A549 (cell line): Measurements from ENCODE around the gene SLC9A6. TPM values are rescaled to one million over a fixed set of nuclear protein-coding genes. Genes with fewer than 3 reads are reported as not detected.

ENCODE experiments used
- ATAC-seq, 2 experiments: fragments of 200-7000 bp in 1 of 2; fragments of >200 bp in 1 of 2; cut with Nextera tagmentation in 1 of 2; cut with Tn5 transposase in 1 of 2; 3 replicates each; pipeline versions ENCODE4 v1.8.0 to v1.9.1; 2018 to 2020; ENCODE audit warnings: mild to moderate bottlenecking in 1 of 2, moderate library complexity in 1 of 2
- CTCF ChIA-PET: fragments of 300-600 bp; sonication (Branson Sonifier 250); formaldehyde crosslinking; extraction: SDS; loops from one replicate; lab custom pipeline; 2021; ENCODE audit warnings: antibody characterized with exemption, inconsistent platforms; lab: Yijun Ruan, JAX
- POLR2A ChIA-PET: fragments of 350-600 bp; formaldehyde crosslinking; extraction: SDS; loops from one replicate; lab custom pipeline; 2021; ENCODE audit warnings: antibody characterized with exemption, inconsistent platforms; lab: Yijun Ruan, JAX
- DNase-seq, 2 experiments: peaks; one replicate each; pipeline versions ENCODE4 v3.0.0 to v3.0.0-alpha.2; 2011 to 2016; ENCODE audit warnings: low read depth in 1 of 2, low spot score in 1 of 2
- FAIRE-seq: peaks from 2 replicates; lab custom pipeline; 2011; peaks lifted over from hg19 to GRCh38; lab: Jason Lieb, UNC
- H3K27ac ChIP-seq, 2 experiments: fragments of >200 bp; sonication (Bioruptor Twin); formaldehyde crosslinking; 3 replicates each; pipeline ENCODE4 v1.5.1; 2016 to 2017
- H3K4me1 ChIP-seq: fragments of >200 bp; sonication (Bioruptor Twin); formaldehyde crosslinking; 3 replicates; pipeline ENCODE4 v1.6.1; 2016
- H3K4me2 ChIP-seq: fragments of >200 bp; sonication (Bioruptor Twin); formaldehyde crosslinking; 3 replicates; pipeline ENCODE4 v1.6.1; 2016
- H3K4me3 ChIP-seq: fragments of >200 bp; sonication (Bioruptor Twin); formaldehyde crosslinking; 3 replicates; pipeline ENCODE4 v1.5.1; 2016
- H3K9me3 ChIP-seq: fragments of >200 bp; sonication (Bioruptor Twin); formaldehyde crosslinking; 3 replicates; pipeline ENCODE4 v1.6.1; 2016
- BHLHE40 ChIP-seq: IDR thresholded peaks from 2 replicates; pipeline ENCODE4 v1.6.1; 2012; ENCODE audit warnings: low read depth, low read length, inconsistent platforms
- CBX2 ChIP-seq: fragments of 200-600 bp; sonication (generic); IDR thresholded peaks from 2 replicates; pipeline ENCODE4 v1.6.1; 2016; ENCODE audit warnings: low read depth, mild to moderate bottlenecking, borderline replicate concordance
- CBX8 ChIP-seq: fragments of 200-600 bp; sonication (generic); IDR thresholded peaks from 2 replicates; pipeline ENCODE4 v1.6.1; 2016
- CEBPB ChIP-seq, 2 experiments: fragments of >200 bp in 1 of 2; sonication (Bioruptor Twin) in 1 of 2; formaldehyde crosslinking in 1 of 2; IDR thresholded peaks; 2 replicates each; pipeline ENCODE4 v1.6.1; 2012 to 2016
- CHD4 ChIP-seq: fragments of 200-600 bp; sonication (generic); IDR thresholded peaks from 2 replicates; pipeline ENCODE4 v1.6.1; 2016; ENCODE audit warnings: antibody characterized with exemption, mild to moderate bottlenecking, borderline replicate concordance
- E2F6 ChIP-seq: IDR thresholded peaks from 2 replicates; pipeline ENCODE4 v1.6.1; 2012; ENCODE audit warnings: low read depth, borderline replicate concordance
- EHF ChIP-seq: fragments of 250-450 bp; sonication (Bioruptor Pico); IDR thresholded peaks from 2 replicates; pipeline ENCODE4 v1.5.0; 2020; ENCODE audit warnings: mild to moderate bottlenecking
- EHMT2 ChIP-seq: fragments of 200-600 bp; sonication (generic); IDR thresholded peaks from 2 replicates; pipeline ENCODE4 v1.6.1; 2016; ENCODE audit warnings: antibody characterized with exemption, low read depth, mild to moderate bottlenecking, moderate library complexity
- EP300 ChIP-seq, 2 experiments: fragments of >200 bp; sonication (Bioruptor Twin); formaldehyde crosslinking; IDR thresholded peaks; 2 replicates in 1 of 2; 3 replicates in 1 of 2; pipeline ENCODE4 v1.6.1; 2016 to 2017
- FOSB ChIP-seq: fragments of 250-450 bp; sonication (Bioruptor Pico); IDR thresholded peaks from 2 replicates; pipeline ENCODE4 v1.5.0; 2020; ENCODE audit warnings: mild to moderate bottlenecking, moderate library complexity
- FOSL2 ChIP-seq, 2 experiments: fragments of 450-650 bp in 1 of 2; fragments of >200 bp in 1 of 2; sonication (Bioruptor Twin) in 1 of 2; formaldehyde crosslinking; IDR thresholded peaks; 2 replicates each; pipeline versions ENCODE4 v1.5.0 to v1.6.1; 2016 to 2020; ENCODE audit warnings: mild to moderate bottlenecking in 1 of 2, moderate library complexity in 1 of 2
- FOXS1 ChIP-seq: fragments of 250-450 bp; sonication (Bioruptor Pico); IDR thresholded peaks from 2 replicates; pipeline ENCODE4 v1.5.0; 2020; ENCODE audit warnings: mild to moderate bottlenecking, moderate library complexity
- HDAC2 ChIP-seq: fragments of 200-600 bp; sonication (generic); IDR thresholded peaks from 2 replicates; pipeline ENCODE4 v1.6.1; 2016
- HEYL ChIP-seq: fragments of 250-450 bp; sonication (Bioruptor Pico); IDR thresholded peaks from 2 replicates; pipeline ENCODE4 v1.8.0; 2021; ENCODE audit warnings: mild to moderate bottlenecking, moderate library complexity
- HOXA7 ChIP-seq: fragments of 250-450 bp; sonication (Bioruptor Pico); IDR thresholded peaks from 2 replicates; pipeline ENCODE4 v1.5.0; 2020; ENCODE audit warnings: mild to moderate bottlenecking, moderate library complexity
- HOXB5 ChIP-seq: fragments of 250-450 bp; sonication (Bioruptor Pico); IDR thresholded peaks from 2 replicates; pipeline ENCODE4 v1.5.0; 2020; ENCODE audit warnings: mild to moderate bottlenecking, moderate library complexity
- MAZ ChIP-seq: fragments of 150-350 bp; IDR thresholded peaks from 2 replicates; pipeline ENCODE4 v1.6.1; 2014; ENCODE audit warnings: antibody characterized with exemption, low read depth, low read length, borderline replicate concordance
- NFE2L2 ChIP-seq: fragments of 150-350 bp; conservative IDR thresholded peaks from 2 replicates; pipeline ENCODE4 v1.6.1; 2014; ENCODE audit warnings: low read length
- NR3C1 ChIP-seq: fragments of >200 bp; sonication (Bioruptor Twin); formaldehyde crosslinking; IDR thresholded peaks from 3 replicates; pipeline ENCODE4 v1.6.1; 2017
- PHF8 ChIP-seq: fragments of 200-600 bp; sonication (generic); IDR thresholded peaks from 2 replicates; pipeline ENCODE4 v1.6.1; 2016; ENCODE audit warnings: low read depth, mild to moderate bottlenecking, antibody characterized with exemption, moderate library complexity, borderline replicate concordance
- POLR2A ChIP-seq: IDR thresholded peaks from 2 replicates; pipeline ENCODE4 v1.6.1; 2012; ENCODE audit warnings: mild to moderate bottlenecking, low read length
- RAD21 ChIP-seq, 2 experiments: fragments of >200 bp in 1 of 2; sonication (Bioruptor Twin) in 1 of 2; formaldehyde crosslinking in 1 of 2; IDR thresholded peaks in 1 of 2; conservative IDR thresholded peaks in 1 of 2; 2 replicates in 1 of 2; 3 replicates in 1 of 2; pipeline ENCODE4 v1.6.1; 2012 to 2018; ENCODE audit warnings: inconsistent platforms in 1 of 2
- RCOR1 ChIP-seq: fragments of 150-350 bp; IDR thresholded peaks from 2 replicates; pipeline ENCODE4 v1.6.1; 2014; ENCODE audit warnings: antibody characterized with exemption, low read length, low read depth
- RNF2 ChIP-seq: fragments of 200-600 bp; sonication (generic); IDR thresholded peaks from 2 replicates; pipeline ENCODE4 v1.6.1; 2016; ENCODE audit warnings: low read depth, mild to moderate bottlenecking, antibody characterized with exemption, moderate library complexity, borderline replicate concordance
- SMC3 ChIP-seq: fragments of >200 bp; sonication (Bioruptor Twin); formaldehyde crosslinking; IDR thresholded peaks from 3 replicates; pipeline ENCODE4 v1.6.1; 2018; ENCODE audit warnings: inconsistent platforms
- TP53 ChIP-seq: fragments of 250-450 bp; sonication (Bioruptor Pico); IDR thresholded peaks from 2 replicates; pipeline ENCODE4 v1.5.0; 2021; ENCODE audit warnings: mild to moderate bottlenecking, moderate library complexity
- WGBS: methylation state at CpG from one replicate; pipeline ENCODE4 v1.1.6; 2017; ENCODE audit errors: missing lambda C conversion rate; 5-methylcytosine and 5-hydroxymethylcytosine counted together
- polyA plus RNA-seq, 4 experiments: library from polyadenylated mRNA; depleted of rRNA in 3 of 4; stranded (reverse); fragments of >200 nt; fragmentation: RNase III in 1 of 4; extraction: RNeasy Plus Mini Kit Qiagen cat#74134 plus additional on column Dnase treatment in 1 of 4; gene quantifications; 2 replicates in 3 of 4; 3 replicates in 1 of 4; pipeline ENCODE4 v1.2.3, GENCODE V29; 2011 to 2017
- TF ChIP-seq, protein P1 (sequence below): fragments of >200 bp; sonication (Bioruptor Twin); formaldehyde crosslinking; IDR thresholded peaks from 3 replicates; pipeline ENCODE4 v1.6.1; 2016
- TF ChIP-seq, protein P2 (sequence below): fragments of 250-450 bp; sonication (Bioruptor Pico); IDR thresholded peaks from 2 replicates; pipeline ENCODE4 v1.5.0; 2021; ENCODE audit warnings: mild to moderate bottlenecking, moderate library complexity, borderline replicate concordance

The SLC9A6 gene
- polyA plus RNA-seq, 2 of the 4 experiments (the other 2 are of a cell fraction), result 12.2 to 15.6 TPM

DNA sequence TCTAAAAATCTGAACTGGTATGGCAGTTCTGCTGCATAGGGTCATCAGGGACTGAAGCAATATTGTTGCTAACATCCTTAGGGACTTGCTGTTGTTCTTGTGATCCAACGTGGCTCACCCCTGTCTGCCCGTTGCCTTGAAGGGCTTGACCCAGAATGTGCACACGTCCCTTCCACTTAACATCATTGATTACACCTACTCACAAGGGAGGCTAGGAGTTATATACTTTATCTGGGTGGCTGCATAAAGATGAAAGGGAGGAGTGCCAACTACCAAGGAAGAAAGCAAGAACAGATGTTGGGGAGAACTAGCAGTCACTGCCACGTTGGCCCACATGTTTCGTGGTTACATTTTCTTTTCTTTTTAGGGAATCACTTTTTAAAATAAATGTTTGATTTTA lies 34.0 kb downstream of the SLC9A6 start:
- CTCF ChIA-PET, result interaction anchor here (0.9 kb wide), 1 partner anchor 9 kb away, joined by 5 read pairs; no protein-coding TSS in a partner anchor
- ATAC-seq (no peak), DNase-seq (no peak)
- 82% methylated on average over 5 of the region's 5 CpGs for WGBS
- Histone ChIP-seq H3K9me3 (no peaks in the 10 kb centered on the region), H3K4me2 (no peak overlapping the region), H3K4me3 (no peak overlapping the region)
- TF ChIP-seq POLR2A (no peak), CBX8 (no peak), FOSB (no peak), E2F6 (no peak), TP53 (CRISPR knock-in tag) (no peak), HDAC2 (no peak), CHD4 (no peak), RNF2 (no peak), EP300 (IDR thresholded peaks at IDR 0.05) (no peak), HEYL (CRISPR knock-in tag) (no peak), CEBPB (IDR thresholded peaks at IDR 0.05) (no peak)
- TF ChIP-seq, protein P1, sequence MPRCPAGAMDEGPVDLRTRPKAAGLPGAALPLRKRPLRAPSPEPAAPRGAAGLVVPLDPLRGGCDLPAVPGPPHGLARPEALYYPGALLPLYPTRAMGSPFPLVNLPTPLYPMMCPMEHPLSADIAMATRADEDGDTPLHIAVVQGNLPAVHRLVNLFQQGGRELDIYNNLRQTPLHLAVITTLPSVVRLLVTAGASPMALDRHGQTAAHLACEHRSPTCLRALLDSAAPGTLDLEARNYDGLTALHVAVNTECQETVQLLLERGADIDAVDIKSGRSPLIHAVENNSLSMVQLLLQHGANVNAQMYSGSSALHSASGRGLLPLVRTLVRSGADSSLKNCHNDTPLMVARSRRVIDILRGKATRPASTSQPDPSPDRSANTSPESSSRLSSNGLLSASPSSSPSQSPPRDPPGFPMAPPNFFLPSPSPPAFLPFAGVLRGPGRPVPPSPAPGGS, result no peak
- TF ChIP-seq, all 56 proteins: peak for 0
- POLR2A ChIA-PET, result no interaction called here
- Histone ChIP-seq H3K4me1 (no peaks in the 10 kb centered on the region), H3K27ac (no peak overlapping the region)
- FAIRE-seq, result no peak

DNA sequence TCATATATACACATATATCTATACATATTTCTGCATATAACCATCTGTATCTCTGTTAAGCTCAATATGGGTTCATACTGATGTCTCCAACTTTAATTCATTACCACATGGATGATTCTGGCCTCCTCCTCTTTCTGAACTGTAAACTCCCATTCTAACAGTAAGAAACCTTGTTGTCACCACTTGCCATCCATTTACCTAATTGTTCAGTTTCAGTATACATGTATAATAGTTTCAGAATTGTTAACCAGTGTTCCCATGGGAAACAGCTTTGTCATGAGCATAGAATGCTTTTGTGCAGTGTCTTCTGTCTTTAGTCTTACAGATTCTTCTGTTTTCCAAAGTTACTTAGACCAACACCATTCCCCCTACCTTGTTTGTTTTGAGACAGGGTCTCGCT lies 35.9 kb downstream of the SLC9A6 start:
- no peak for TF ChIP-seq CBX2
- TF ChIP-seq, protein P2, sequence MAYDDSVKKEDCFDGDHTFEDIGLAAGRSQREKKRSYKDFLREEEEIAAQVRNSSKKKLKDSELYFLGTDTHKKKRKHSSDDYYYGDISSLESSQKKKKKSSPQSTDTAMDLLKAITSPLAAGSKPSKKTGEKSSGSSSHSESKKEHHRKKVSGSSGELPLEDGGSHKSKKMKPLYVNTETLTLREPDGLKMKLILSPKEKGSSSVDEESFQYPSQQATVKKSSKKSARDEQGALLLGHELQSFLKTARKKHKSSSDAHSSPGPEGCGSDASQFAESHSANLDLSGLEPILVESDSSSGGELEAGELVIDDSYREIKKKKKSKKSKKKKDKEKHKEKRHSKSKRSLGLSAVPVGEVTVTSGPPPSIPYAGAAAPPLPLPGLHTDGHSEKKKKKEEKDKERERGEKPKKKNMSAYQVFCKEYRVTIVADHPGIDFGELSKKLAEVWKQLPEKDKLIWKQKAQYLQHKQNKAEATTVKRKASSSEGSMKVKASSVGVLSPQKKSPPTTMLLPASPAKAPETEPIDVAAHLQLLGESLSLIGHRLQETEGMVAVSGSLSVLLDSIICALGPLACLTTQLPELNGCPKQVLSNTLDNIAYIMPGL (CRISPR knock-in tag), result no peak
- no peak for TF ChIP-seq HOXA7 (CRISPR knock-in tag)
- no peak for TF ChIP-seq RNF2
- TF ChIP-seq NR3C1, result no peak
- no peak for TF ChIP-seq EHF (CRISPR knock-in tag)
- TF ChIP-seq PHF8, result no peak
- TF ChIP-seq FOXS1 (CRISPR knock-in tag), result no peak
- TF ChIP-seq BHLHE40, result no peak
- TF ChIP-seq HOXB5 (CRISPR knock-in tag), result no peak
- TF ChIP-seq SMC3, result no peak
- no peak for TF ChIP-seq MAZ
- TF ChIP-seq EHMT2, result no peak
- no peak for TF ChIP-seq RCOR1
- TF ChIP-seq RAD21 (conservative IDR thresholded peaks at IDR 0.05 in 1 of 2, IDR thresholded peaks at IDR 0.05 in 1 of 2), result no peak
- TF ChIP-seq FOSL2 (IDR thresholded peaks at IDR 0.05), result no peak
- TF ChIP-seq FOSL2 (CRISPR knock-in tag; IDR thresholded peaks at IDR 0.05), result no peak
- no peak for TF ChIP-seq NFE2L2
- TF ChIP-seq, all 56 proteins: peak for 0
- Histone ChIP-seq H3K4me1 (no peaks in the 10 kb centered on the region), H3K27ac (no peak overlapping the region), H3K4me3 (no peak overlapping the region), H3K4me2 (no peak overlapping the region), H3K9me3 (no peaks in the 10 kb centered on the region)
- no peak for ATAC-seq
- POLR2A ChIA-PET, result no interaction called here
- no peak for DNase-seq
- 93% methylated on average over 1 of the region's 1 CpG for WGBS
- CTCF ChIA-PET, result interaction anchor here (1.5 kb wide), 1 partner anchor 188 kb away, joined by 4 read pairs; no protein-coding TSS in a partner anchor
- FAIRE-seq, result no peak
